K562 (cell line): Measurements from ENCODE around the gene NUB1. TPM values are rescaled to one million over a fixed set of nuclear protein-coding genes. Genes with fewer than 3 reads are reported as not detected.

Source experiments
- ATAC-seq: fragments of 200-7000 bp; cut with Tn5 transposase; 3 replicates; pipeline ENCODE4 v1.9.1; 2020; ENCODE audit warnings: moderate library complexity
- BruUV-seq: library from RNA; stranded (reverse); fragments of 400-500 nt; replicated peaks from 2 replicates; lab custom pipeline; 2021; lab: Mats Ljungman, UMichigan
- CTCF ChIA-PET: fragments of 300-600 bp; formaldehyde crosslinking; extraction: SDS; loops from one replicate; lab custom pipeline; 2021; ENCODE audit warnings: low intra/inter-chr PET ratio; lab: Yijun Ruan, JAX
- POLR2A ChIA-PET: fragments of 300-600, 350-650 bp; sonication (Branson Sonifier 250); formaldehyde crosslinking; extraction: SDS; loops from one replicate; lab custom pipeline; 2021; ENCODE audit warnings: antibody characterized with exemption, inconsistent platforms; lab: Yijun Ruan, JAX
- DNase-seq, 4 experiments: peaks; one replicate each; pipeline versions ENCODE4 v3.0.0 to v3.0.0-alpha.2; 2011 to 2018; ENCODE audit warnings: low spot score in 3 of 4, mixed read lengths in 3 of 4; ENCODE audit errors: extremely low read depth in 1 of 4
- FAIRE-seq: peaks from 2 replicates; lab custom pipeline; 2011; peaks lifted over from hg19 to GRCh38; lab: Jason Lieb, UNC
- H2AFZ ChIP-seq: 2 replicates; pipeline ENCODE4 v1.6.0; 2011; ENCODE audit warnings: low read depth, low read length, control low read depth, inconsistent platforms
- H3K27ac ChIP-seq: fragments of 200-600 bp; 3 replicates; pipeline ENCODE4 v1.8.0; 2011; ENCODE audit warnings: low read depth, mild to moderate bottlenecking, control low read depth, inconsistent platforms, low read length, moderate library complexity, mixed read lengths; ENCODE audit errors: extremely low read depth
- H3K27me3 ChIP-seq, 2 experiments: fragments of 300-600 bp in 1 of 2; 2 replicates in 1 of 2; 3 replicates in 1 of 2; pipeline versions ENCODE4 v1.6.0 to v1.8.0; 2011; ENCODE audit warnings: inconsistent platforms in 2 of 2, low read length in 2 of 2, mild to moderate bottlenecking in 1 of 2, mixed read lengths in 1 of 2, moderate library complexity in 1 of 2; ENCODE audit not compliant: control insufficient read depth in 2 of 2, insufficient read depth in 2 of 2
- H3K36me3 ChIP-seq: fragments of 300-600 bp; 3 replicates; pipeline ENCODE4 v1.8.0; 2011; ENCODE audit warnings: mild to moderate bottlenecking, low read length, inconsistent platforms; ENCODE audit not compliant: control insufficient read depth, insufficient read depth
- H3K4me1 ChIP-seq, 2 experiments: fragments of 200-600 bp in 1 of 2; replicated peaks in 1 of 2; 2 replicates in 1 of 2; 3 replicates in 1 of 2; pipeline versions ENCODE4 v1.5.1 to v1.8.0; 2011; ENCODE audit warnings: inconsistent platforms in 2 of 2, low read length in 2 of 2, mild to moderate bottlenecking in 1 of 2, mixed read lengths in 1 of 2, moderate library complexity in 1 of 2; ENCODE audit not compliant: control insufficient read depth in 2 of 2, insufficient read depth in 2 of 2
- H3K4me2 ChIP-seq: 2 replicates; pipeline ENCODE4 v1.6.1; 2011; ENCODE audit warnings: low read length, control low read depth, inconsistent platforms, mixed read lengths; ENCODE audit not compliant: insufficient read depth
- H3K4me3 ChIP-seq: fragments of 200-600 bp; sonication (generic), shearing (Covaris generic); 2 replicates; pipeline ENCODE4 v1.5.1; 2016; ENCODE audit warnings: control low read depth, inconsistent platforms
- H3K79me2 ChIP-seq: fragments of 200-600 bp; 3 replicates; pipeline ENCODE4 v1.8.0; 2011; ENCODE audit warnings: low read length, inconsistent platforms; ENCODE audit not compliant: control insufficient read depth, insufficient read depth
- H3K9ac ChIP-seq, 2 experiments: 2 replicates each; pipeline versions ENCODE4 v1.6.0 to v1.6.1; 2011; ENCODE audit warnings: low read depth in 2 of 2, low read length in 2 of 2, control low read depth in 1 of 2, inconsistent platforms in 1 of 2, mild to moderate bottlenecking in 1 of 2, mixed read lengths in 1 of 2; ENCODE audit not compliant: insufficient read depth in 1 of 2
- H3K9me1 ChIP-seq: one replicate; pipeline ENCODE4 v1.6.0; 2011; ENCODE audit warnings: inconsistent platforms, mild to moderate bottlenecking, low read length, moderate library complexity; ENCODE audit not compliant: control insufficient read depth, insufficient read depth
- H3K9me3 ChIP-seq: replicated peaks from 2 replicates; pipeline ENCODE4 v1.5.1; 2011; ENCODE audit warnings: low read depth, low read length, inconsistent platforms; ENCODE audit not compliant: control insufficient read depth, insufficient read depth
- H4K20me1 ChIP-seq: replicated peaks from 2 replicates; pipeline ENCODE4 v1.6.1; 2011; ENCODE audit warnings: low read length, inconsistent platforms, mixed read lengths; ENCODE audit not compliant: control insufficient read depth, insufficient read depth
- ARID3B ChIP-seq: fragments of 250-450 bp; sonication (Bioruptor Pico); IDR thresholded peaks from 2 replicates; pipeline ENCODE4 v1.4.0; 2020; ENCODE audit warnings: borderline replicate concordance
- ELF4 ChIP-seq: fragments of 450-650 bp; formaldehyde crosslinking; IDR thresholded peaks from 2 replicates; pipeline ENCODE4 v1.4.0; 2022; ENCODE audit warnings: missing genetic modification characterization
- NR4A1 ChIP-seq, 2 experiments: fragments of 250-450 bp in 1 of 2; fragments of 450-650 bp in 1 of 2; sonication (Bioruptor Pico) in 1 of 2; IDR thresholded peaks; 2 replicates each; pipeline versions ENCODE4 v1.4.0 to v1.6.1; 2016 to 2020; ENCODE audit warnings: mild to moderate bottlenecking in 2 of 2, missing compliant biosample characterization in 1 of 2, missing genetic modification characterization in 1 of 2, moderate library complexity in 1 of 2
- SNIP1 ChIP-seq: fragments of 450-650 bp; IDR thresholded peaks from 2 replicates; pipeline ENCODE4 v1.7.1; 2017; ENCODE audit warnings: low read depth, mild to moderate bottlenecking
- ZNF79 ChIP-seq: fragments of 250-450 bp; sonication (Bioruptor Pico); IDR thresholded peaks from 2 replicates; pipeline ENCODE4 v1.4.0; 2020; ENCODE audit warnings: low read depth, mild to moderate bottlenecking, moderate library complexity
- WGBS: fragments of 100-300 bp; shearing (Covaris generic); methylation state at CpG from one replicate; pipeline ENCODE4 v1.1.6; 2016; ENCODE audit warnings: low coverage, mixed read lengths; ENCODE audit not compliant: insufficient coverage; ENCODE audit errors: missing lambda C conversion rate; 5-methylcytosine and 5-hydroxymethylcytosine counted together
- in situ Hi-C: fragments of 300-500 bp; cut with MboI; formaldehyde crosslinking; loops from 4 replicates; pipeline ENCODE4 v1.15.0; 2018; ENCODE audit warnings: inconsistent platforms, mixed read lengths
- intact Hi-C: fragments of 100-400 bp; cut with micrococcal nuclease; formaldehyde crosslinking; loops from 2 replicates; pipeline ENCODE4 v1.14.2; 2022
- polyA plus RNA-seq, 8 experiments: library from polyadenylated mRNA; depleted of rRNA in 4 of 8; stranded (reverse) in 5 of 8; unstranded in 3 of 8; fragments of >200 nt; fragmentation: Nextera tagmentation in 2 of 8; fragmentation: Illumina TruSeq in 1 of 8; extraction: Ambion mirVana in 2 of 8; extraction: Trizol in 1 of 8; gene quantifications; 2 replicates each; pipeline versions ENCODE4 v1.2.1 to v1.2.3, GENCODE V29; 2011 to 2014; ENCODE audit warnings: inconsistent platforms in 1 of 8, missing spikeins in 1 of 8
- total RNA-seq, 7 experiments: library from RNA; depleted of rRNA in 6 of 7; stranded (reverse); fragments of >200 nt in 6 of 7; fragmentation: Illumina TruSeq in 2 of 7; extraction: Trizol in 2 of 7; gene quantifications; 2 replicates each; pipeline versions ENCODE4 v1.2.1 to v1.2.3, GENCODE V29; 2011 to 2021; ENCODE audit warnings: low replicate concordance in 1 of 7
- TF ChIP-seq, protein P1 (sequence below): fragments of 250-450 bp; sonication (Bioruptor Pico); IDR thresholded peaks from 2 replicates; pipeline ENCODE4 v1.5.0; 2021

NUB1 gene
- total and polyA plus RNA-seq, 9 of the 15 experiments (the other 6 are each of a cell fraction or from before 2014, with no cell fraction given): 43.2 to 159 (median 85.2) TPM

DNA sequence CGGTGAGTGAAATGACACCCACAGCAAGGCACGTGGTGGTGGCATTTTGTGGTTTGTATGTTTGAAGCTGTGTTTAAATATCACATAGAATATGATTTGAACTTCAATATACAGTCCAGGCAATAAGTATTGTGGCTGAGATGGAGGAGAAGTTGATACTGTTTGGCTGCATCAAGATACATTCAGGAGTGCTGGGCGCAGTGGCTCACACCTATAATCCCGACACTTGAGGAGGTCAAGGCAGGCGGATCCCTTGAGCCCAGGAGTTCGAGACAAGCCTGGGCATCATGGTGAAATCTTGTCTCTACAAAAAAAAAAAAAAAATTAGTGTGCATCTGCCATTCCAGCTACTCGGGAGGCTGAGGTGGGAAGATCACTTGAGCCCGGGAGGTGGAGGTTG, 35.2 kb upstream of the NUB1 start:
- POLR2A ChIA-PET: interaction anchor here (0.6 kb wide), 1 partner anchor 298 kb away, joined by 4 read pairs; no protein-coding TSS in a partner anchor
- intact Hi-C loops: no loop called here

More for the DNA sequence above, 35.2 kb upstream of the NUB1 start:
- H3K4me2 ChIP-seq: no peak overlapping the region
- H3K9ac ChIP-seq: no peak overlapping the region
- in situ Hi-C loops: no loop called here
- no peak overlapping the region for H3K27ac ChIP-seq
- peaks cover 4% of the 10 kb centered on the region for H3K9me3 ChIP-seq
- DNase-seq (no peak), FAIRE-seq (no peak), ATAC-seq (no peak)
- no TSS peak for BruUV-seq
- no peaks in the 10 kb centered on the region for H4K20me1 ChIP-seq
- no peak overlapping the region for H2AFZ ChIP-seq
- no peaks in the 10 kb centered on the region for H3K36me3 ChIP-seq
- H3K79me2 ChIP-seq: no peaks in the 10 kb centered on the region
- no peaks in the 10 kb centered on the region for H3K9me1 ChIP-seq
- peaks cover 3 to 8% of the 10 kb centered on the region in 2 experiments; a peak in 4 of 5 replicates for H3K4me1 ChIP-seq
- TF ChIP-seq ELF4: no peak
- TF ChIP-seq, protein P1, sequence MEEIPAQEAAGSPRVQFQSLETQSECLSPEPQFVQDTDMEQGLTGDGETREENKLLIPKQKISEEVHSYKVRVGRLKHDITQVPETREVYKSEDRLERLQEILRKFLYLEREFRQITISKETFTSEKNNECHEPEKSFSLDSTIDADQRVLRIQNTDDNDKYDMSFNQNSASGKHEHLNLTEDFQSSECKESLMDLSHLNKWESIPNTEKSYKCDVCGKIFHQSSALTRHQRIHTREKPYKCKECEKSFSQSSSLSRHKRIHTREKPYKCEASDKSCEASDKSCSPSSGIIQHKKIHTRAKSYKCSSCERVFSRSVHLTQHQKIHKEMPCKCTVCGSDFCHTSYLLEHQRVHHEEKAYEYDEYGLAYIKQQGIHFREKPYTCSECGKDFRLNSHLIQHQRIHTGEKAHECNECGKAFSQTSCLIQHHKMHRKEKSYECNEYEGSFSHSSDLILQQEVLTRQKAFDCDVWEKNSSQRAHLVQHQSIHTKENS: no peak
- no peak for TF ChIP-seq ZNF79 (CRISPR knock-in tag)
- no peak for TF ChIP-seq ARID3B (CRISPR knock-in tag)
- TF ChIP-seq SNIP1: no peak
- TF ChIP-seq NR4A1 (CRISPR knock-in tag; IDR thresholded peaks at IDR 0.05): no peak
- no peak for TF ChIP-seq NR4A1 (tag; IDR thresholded peaks at IDR 0.05)
- H3K4me3 ChIP-seq: no peak overlapping the region
- WGBS: 1% methylated on average over 8 of the region's 8 CpGs
- CTCF ChIA-PET: no interaction called here
- H3K27me3 ChIP-seq: peaks cover 35 to 73% of the 10 kb centered on the region in 2 experiments; a peak in 4 of 5 replicates
